Fibroblast of lung (primary cell): ENCODE data around the gene RAP1GAP. TPM values are rescaled to one million over a fixed set of nuclear protein-coding genes. Genes with fewer than 3 reads are reported as not detected.
A peak's percentile ranks its signal among the peaks of the same experiment; 100 is the strongest.

Experiments used
- DNase-seq, 2 donors: peaks; one replicate each; pipeline versions ENCODE4 v3.0.0 to v3.0.0-alpha.2; 2010; ENCODE audit warnings: low read depth in 2 of 2
- H2AFZ ChIP-seq: 2 replicates; pipeline ENCODE4 v1.5.1; 2012; ENCODE audit warnings: low read length, control low read depth, inconsistent platforms
- H3K27ac ChIP-seq: 2 replicates; pipeline ENCODE4 v1.5.1; 2011; ENCODE audit warnings: low read length, control low read depth; ENCODE audit not compliant: insufficient read depth
- H3K27me3 ChIP-seq: 2 replicates; pipeline ENCODE4 v1.5.1; 2011; ENCODE audit warnings: mild to moderate bottlenecking, low read length; ENCODE audit not compliant: control insufficient read depth, insufficient read depth
- H3K36me3 ChIP-seq: 2 replicates; pipeline ENCODE4 v1.5.1; 2011; ENCODE audit warnings: low read length; ENCODE audit not compliant: control insufficient read depth, insufficient read depth
- H3K4me1 ChIP-seq: 2 replicates; pipeline ENCODE4 v1.5.1; 2011; ENCODE audit warnings: low read length; ENCODE audit not compliant: control insufficient read depth, insufficient read depth; ENCODE audit errors: extremely low read depth
- H3K4me2 ChIP-seq: 2 replicates; pipeline ENCODE4 v1.5.1; 2011; ENCODE audit warnings: low read length, control low read depth; ENCODE audit not compliant: insufficient read depth; ENCODE audit errors: extremely low read depth
- H3K4me3 ChIP-seq, 4 experiments: fragments of 200-600 bp in 1 of 4; sonication (generic) in 1 of 4; replicated peaks in 1 of 4; 2 replicates each; pipeline ENCODE4 v1.5.1; 2011 to 2016; ENCODE audit warnings: low read length in 4 of 4, low read depth in 3 of 4, mild to moderate bottlenecking in 3 of 4, control low read depth in 2 of 4, inconsistent platforms in 1 of 4, mixed read lengths in 1 of 4; ENCODE audit not compliant: insufficient read depth in 1 of 4; ENCODE audit errors: control extremely low read depth in 1 of 4
- H3K79me2 ChIP-seq: 2 replicates; pipeline ENCODE4 v1.5.1; 2012; ENCODE audit warnings: mild to moderate bottlenecking, low read length, inconsistent platforms; ENCODE audit not compliant: control insufficient read depth, insufficient read depth
- H3K9ac ChIP-seq: 2 replicates; pipeline ENCODE4 v1.5.1; 2011; ENCODE audit warnings: mild to moderate bottlenecking, low read length, control low read depth; ENCODE audit not compliant: insufficient read depth
- H3K9me3 ChIP-seq: 2 replicates; pipeline ENCODE4 v1.5.1; 2012; ENCODE audit warnings: low read depth, low read length; ENCODE audit not compliant: control insufficient read depth, insufficient read depth
- H4K20me1 ChIP-seq: 2 replicates; pipeline ENCODE4 v1.5.1; 2011; ENCODE audit warnings: low read length; ENCODE audit not compliant: control insufficient read depth, insufficient read depth; ENCODE audit errors: extremely low read depth
- CTCF ChIP-seq, 2 donors: IDR thresholded peaks in 1 of 2; conservative IDR thresholded peaks in 1 of 2; 1 replicate in 1 of 2; 2 replicates in 1 of 2; pipeline ENCODE4 v1.5.1; 2011 to 2012; ENCODE audit warnings: low read length in 2 of 2, control low read depth in 1 of 2, inconsistent platforms in 1 of 2, low read depth in 1 of 2, mild to moderate bottlenecking in 1 of 2
- EZH2 ChIP-seq: IDR thresholded peaks from 2 replicates; pipeline ENCODE4 v1.5.1; 2012; ENCODE audit warnings: low read length, control low read depth, mild to moderate bottlenecking; ENCODE audit errors: missing control alignments
- polyA plus RNA-seq, 2 donors: library from polyadenylated mRNA; depleted of rRNA in 1 of 2; stranded (reverse) in 1 of 2; unstranded in 1 of 2; fragments of >200 nt; gene quantifications; 2 replicates each; pipeline ENCODE4 v1.2.1, GENCODE V29; 2011 to 2012; ENCODE audit warnings: missing spikeins in 1 of 2
- total RNA-seq: library from RNA; depleted of rRNA; stranded (reverse); fragments of >200 nt; gene quantifications from 2 replicates; pipeline ENCODE4 v1.2.1, GENCODE V29; 2014

Gene RAP1GAP
- total and polyA plus RNA-seq, 2 donors (not counting 1 experiment from before 2014, with no cell fraction given) = under 0.01 to 0.05 TPM

DNA sequence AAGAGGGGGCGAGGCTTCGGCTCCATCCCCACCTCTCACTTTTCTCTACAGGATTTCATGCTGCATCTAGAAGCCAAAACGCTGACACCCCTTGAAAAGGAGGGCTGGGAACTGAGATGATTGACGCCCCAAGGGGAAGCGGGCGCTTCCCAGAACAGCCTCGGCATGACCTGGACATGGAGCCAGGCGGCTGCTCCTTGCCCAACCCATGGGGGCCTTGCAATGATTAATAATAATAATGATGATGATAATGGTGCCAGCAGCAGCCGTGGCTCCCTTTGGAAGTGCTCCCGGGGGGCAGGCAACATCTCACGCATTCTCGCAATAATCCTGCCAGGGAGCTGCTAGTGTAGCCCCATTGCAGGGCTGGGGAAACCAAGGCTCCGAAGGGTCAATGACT is 78.2 kb downstream of the RAP1GAP start:
- no peak overlapping the region for H2AFZ ChIP-seq
- no peaks in the 10 kb centered on the region for H4K20me1 ChIP-seq
- H3K9ac ChIP-seq = no peak overlapping the region
- no peaks in the 10 kb centered on the region for H3K9me3 ChIP-seq
- no peaks in the 10 kb centered on the region for H3K27me3 ChIP-seq
- peak; percentile 38 for TF ChIP-seq EZH2
- TF ChIP-seq CTCF (conservative IDR thresholded peaks at IDR 0.05 in 1 of 2, IDR thresholded peaks at IDR 0.05 in 1 of 2; ENCODE audit: low read depth in 1 of 2, low read length in 2 of 2) = no peak
- no peak for DNase-seq
- no peak overlapping the region for H3K27ac ChIP-seq
- H3K4me2 ChIP-seq = no peak overlapping the region
- H3K4me1 ChIP-seq = peaks cover 4% of the 10 kb centered on the region
- no peaks in the 10 kb centered on the region for H3K79me2 ChIP-seq
- no peaks in the 10 kb centered on the region for H3K36me3 ChIP-seq
- no peak overlapping the region for H3K4me3 ChIP-seq

DNA sequence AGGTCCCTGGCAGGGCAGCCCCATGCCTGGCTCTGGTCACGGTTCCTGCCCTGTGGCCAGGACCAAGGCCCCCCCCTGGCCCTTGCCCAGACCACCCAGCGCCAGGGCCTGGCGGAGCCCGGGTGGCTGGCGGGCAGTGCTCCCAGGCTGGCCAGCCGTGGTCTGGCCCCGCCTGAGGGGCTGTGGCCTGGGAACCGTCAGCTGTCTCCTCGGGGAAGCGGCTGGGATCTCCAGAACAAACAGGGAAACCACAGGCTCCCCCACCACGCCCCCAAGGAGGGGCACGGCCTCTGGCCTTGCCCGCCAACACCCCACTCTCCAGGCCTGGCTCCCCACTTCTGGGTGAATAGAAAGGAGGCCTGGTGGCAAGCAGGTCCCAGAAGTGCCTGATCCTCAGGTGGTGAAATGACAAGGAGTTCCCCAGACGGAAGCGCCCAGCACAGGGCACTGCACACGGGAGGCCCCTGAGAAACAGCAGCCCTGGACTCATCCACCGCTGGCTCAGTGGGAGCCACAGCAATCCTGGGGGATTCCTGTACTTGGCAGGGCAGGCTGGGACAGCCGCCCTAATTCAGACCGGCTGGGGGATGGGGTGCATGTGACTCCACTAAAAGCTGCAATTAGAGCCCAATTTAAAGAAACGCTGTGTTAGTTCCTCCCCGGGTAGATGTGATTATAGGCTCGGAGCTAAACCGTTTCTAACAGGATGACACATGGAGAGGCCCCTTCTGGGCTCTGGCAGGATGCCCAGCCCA is 78.9 kb downstream of the RAP1GAP start:
- H3K4me2 ChIP-seq = no peak overlapping the region
- no peak overlapping the region for H2AFZ ChIP-seq
- no peaks in the 10 kb centered on the region for H3K36me3 ChIP-seq
- H3K4me3 ChIP-seq = no peak overlapping the region
- no peak overlapping the region for H3K9ac ChIP-seq
- TF ChIP-seq CTCF (conservative IDR thresholded peaks at IDR 0.05 in 1 of 2, IDR thresholded peaks at IDR 0.05 in 1 of 2; ENCODE audit: low read depth in 1 of 2, low read length in 2 of 2) (no peak), EZH2 (no peak)
- no peaks in the 10 kb centered on the region for H4K20me1 ChIP-seq
- H3K79me2 ChIP-seq = no peaks in the 10 kb centered on the region
- no peaks in the 10 kb centered on the region for H3K27me3 ChIP-seq
- H3K9me3 ChIP-seq = no peaks in the 10 kb centered on the region
- DNase-seq = no peak
- peaks cover 4% of the 10 kb centered on the region for H3K4me1 ChIP-seq
- H3K27ac ChIP-seq = no peak overlapping the region

- Histone ChIP-seq H3K9me3 (no peaks in the 10 kb centered on the region), H3K9ac (no peak overlapping the region), H3K27ac (no peak overlapping the region), H2AFZ (no peak overlapping the region), H3K36me3 (no peaks in the 10 kb centered on the region), H3K79me2 (no peaks in the 10 kb centered on the region), H3K4me1 (peaks cover 4% of the 10 kb centered on the region), H4K20me1 (no peaks in the 10 kb centered on the region), H3K4me3 (no peak overlapping the region), H3K27me3 (no peaks in the 10 kb centered on the region), H3K4me2 (no peak overlapping the region)
- no peak for DNase-seq
- TF ChIP-seq EZH2 = no peak
- TF ChIP-seq CTCF (conservative IDR thresholded peaks at IDR 0.05 in 1 of 2, IDR thresholded peaks at IDR 0.05 in 1 of 2; ENCODE audit: low read depth in 1 of 2, low read length in 2 of 2) = no peak
Observed at GRCh38 chr1:21589618-21590017, 79.5 kb downstream of the RAP1GAP start.
